NB4 (cell line): ENCODE data around the gene OTUD5.
A peak's percentile ranks its signal among the peaks of the same experiment; 100 is the strongest.

Experiments used
- DNase-seq: peaks from one replicate; pipeline ENCODE4 v3.0.0; 2010; ENCODE audit warnings: low read depth
- H3K4me3 ChIP-seq: one replicate; pipeline ENCODE4 v1.5.1; 2011; ENCODE audit warnings: mild to moderate bottlenecking, low read depth, low read length, moderate library complexity
- MYC ChIP-seq: IDR thresholded peaks from 2 replicates; pipeline ENCODE4 v1.6.1; 2011; ENCODE audit warnings: low read depth, low read length
- POLR2A ChIP-seq: IDR thresholded peaks from 2 replicates; pipeline ENCODE4 v1.6.1; 2011; ENCODE audit warnings: mild to moderate bottlenecking; ENCODE audit not compliant: insufficient read length; ENCODE audit errors: extremely low read depth
- TF ChIP-seq, protein P1 (sequence below): IDR thresholded peaks from 2 replicates; pipeline ENCODE4 v1.6.1; 2011; ENCODE audit warnings: low read depth, low read length
- TF ChIP-seq, protein P2 (sequence below): IDR thresholded peaks from one replicate; pipeline ENCODE4 v1.5.1; 2012; ENCODE audit warnings: low read depth, low read length

The OTUD5 gene

DNA sequence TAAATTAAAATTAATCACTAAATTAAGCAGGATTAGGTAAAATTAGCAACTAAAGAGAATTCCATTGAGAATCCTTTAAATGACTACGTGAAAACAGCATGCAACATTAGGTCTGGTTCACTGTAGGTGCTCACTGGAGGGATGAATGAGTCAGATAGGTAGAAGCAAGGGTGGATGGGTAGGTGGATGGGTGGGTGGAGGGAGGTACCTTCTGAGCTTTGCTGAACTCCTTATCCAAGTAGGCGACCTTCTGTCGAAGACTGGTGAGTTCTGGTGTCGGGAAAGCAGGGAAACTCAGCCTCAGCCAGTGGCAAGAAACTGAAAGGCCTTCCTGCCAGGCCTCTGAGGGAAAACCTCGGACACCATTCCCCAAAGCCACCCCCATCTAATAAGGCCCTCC lies 41.6 kb upstream of the OTUD5 start:
- TF ChIP-seq POLR2A (no peak), MYC (no peak)
- TF ChIP-seq, protein P1, sequence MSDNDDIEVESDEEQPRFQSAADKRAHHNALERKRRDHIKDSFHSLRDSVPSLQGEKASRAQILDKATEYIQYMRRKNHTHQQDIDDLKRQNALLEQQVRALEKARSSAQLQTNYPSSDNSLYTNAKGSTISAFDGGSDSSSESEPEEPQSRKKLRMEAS = no peak
- TF ChIP-seq, protein P2, sequence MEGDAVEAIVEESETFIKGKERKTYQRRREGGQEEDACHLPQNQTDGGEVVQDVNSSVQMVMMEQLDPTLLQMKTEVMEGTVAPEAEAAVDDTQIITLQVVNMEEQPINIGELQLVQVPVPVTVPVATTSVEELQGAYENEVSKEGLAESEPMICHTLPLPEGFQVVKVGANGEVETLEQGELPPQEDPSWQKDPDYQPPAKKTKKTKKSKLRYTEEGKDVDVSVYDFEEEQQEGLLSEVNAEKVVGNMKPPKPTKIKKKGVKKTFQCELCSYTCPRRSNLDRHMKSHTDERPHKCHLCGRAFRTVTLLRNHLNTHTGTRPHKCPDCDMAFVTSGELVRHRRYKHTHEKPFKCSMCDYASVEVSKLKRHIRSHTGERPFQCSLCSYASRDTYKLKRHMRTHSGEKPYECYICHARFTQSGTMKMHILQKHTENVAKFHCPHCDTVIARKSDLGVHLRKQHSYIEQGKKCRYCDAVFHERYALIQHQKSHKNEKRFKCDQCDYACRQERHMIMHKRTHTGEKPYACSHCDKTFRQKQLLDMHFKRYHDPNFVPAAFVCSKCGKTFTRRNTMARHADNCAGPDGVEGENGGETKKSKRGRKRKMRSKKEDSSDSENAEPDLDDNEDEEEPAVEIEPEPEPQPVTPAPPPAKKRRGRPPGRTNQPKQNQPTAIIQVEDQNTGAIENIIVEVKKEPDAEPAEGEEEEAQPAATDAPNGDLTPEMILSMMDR = no peak
- no peak for DNase-seq
- H3K4me3 ChIP-seq = no peak overlapping the region

DNA sequence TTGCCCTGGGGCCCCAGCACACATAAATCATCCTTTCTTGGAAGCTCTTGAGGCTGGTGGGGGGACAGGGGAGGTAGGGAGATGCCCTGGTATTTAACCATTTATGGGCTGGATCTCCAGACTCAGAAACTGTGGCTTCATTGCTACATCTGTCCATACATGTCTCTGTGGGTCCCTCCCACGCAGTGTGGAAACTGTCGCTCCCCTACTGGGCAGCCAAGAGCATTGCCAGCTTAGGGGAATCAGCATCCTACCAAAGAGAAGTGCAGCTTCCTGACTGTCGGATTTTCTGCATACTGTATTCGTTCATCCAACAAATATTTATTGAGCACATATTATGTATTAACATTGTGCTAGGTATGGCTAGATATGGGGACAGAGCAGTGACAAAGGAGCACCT lies 41.0 kb upstream of the OTUD5 start:
- no peak for TF ChIP-seq MYC
- TF ChIP-seq, protein P2 = peak; percentile 33
- TF ChIP-seq, protein P1 = no peak
- DNase-seq = peak; percentile 66
- H3K4me3 ChIP-seq = no peak overlapping the region

DNA sequence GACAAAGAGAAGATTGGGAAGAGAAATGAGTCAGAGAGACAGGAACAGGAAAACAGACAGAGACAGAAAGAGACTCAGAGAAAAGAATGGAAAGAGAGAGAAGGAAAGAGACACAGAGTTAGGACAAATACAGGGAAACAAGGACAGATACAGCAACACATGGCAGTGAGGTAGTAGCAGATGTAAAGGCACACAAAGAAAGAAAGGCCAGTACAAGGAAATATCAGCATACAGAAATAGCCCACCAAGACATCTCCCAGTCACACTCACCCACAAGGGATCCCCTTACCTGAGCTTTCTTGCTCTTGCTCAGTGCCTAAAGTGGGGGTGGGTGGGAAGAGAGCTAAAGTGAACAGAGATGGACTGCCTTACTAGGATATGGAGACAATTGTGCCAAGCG lies 40.5 kb upstream of the OTUD5 start:
- TF ChIP-seq MYC = no peak
- TF ChIP-seq, protein P1 = no peak
- TF ChIP-seq POLR2A = no peak
- TF ChIP-seq, protein P2 = no peak
- no peak for DNase-seq
- no peak overlapping the region for H3K4me3 ChIP-seq

DNA sequence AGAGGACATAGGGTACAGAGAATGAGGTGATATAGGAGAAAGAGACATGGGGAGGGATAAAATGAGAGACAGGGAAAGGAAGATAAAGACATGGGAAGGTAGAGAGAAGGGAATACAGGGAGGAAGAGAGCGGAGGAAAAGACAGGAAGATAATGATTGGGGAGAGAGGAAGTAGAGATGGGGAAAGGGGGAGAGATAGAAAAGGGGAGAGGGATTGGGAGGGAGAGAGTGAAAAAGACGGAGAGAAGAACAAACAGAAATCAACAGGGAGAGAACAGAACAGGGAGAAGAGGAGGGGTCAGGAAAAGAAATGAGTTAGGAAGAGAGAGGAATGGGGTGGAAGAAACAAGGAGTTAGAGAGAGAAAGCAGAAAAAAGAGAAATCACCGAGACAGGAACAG lies 40.0 kb upstream of the OTUD5 start:
- TF ChIP-seq, protein P1 = no peak
- TF ChIP-seq, protein P2 = no peak
- no peak for TF ChIP-seq POLR2A
- no peak for TF ChIP-seq MYC
- no peak for DNase-seq
- H3K4me3 ChIP-seq = no peak overlapping the region

DNA sequence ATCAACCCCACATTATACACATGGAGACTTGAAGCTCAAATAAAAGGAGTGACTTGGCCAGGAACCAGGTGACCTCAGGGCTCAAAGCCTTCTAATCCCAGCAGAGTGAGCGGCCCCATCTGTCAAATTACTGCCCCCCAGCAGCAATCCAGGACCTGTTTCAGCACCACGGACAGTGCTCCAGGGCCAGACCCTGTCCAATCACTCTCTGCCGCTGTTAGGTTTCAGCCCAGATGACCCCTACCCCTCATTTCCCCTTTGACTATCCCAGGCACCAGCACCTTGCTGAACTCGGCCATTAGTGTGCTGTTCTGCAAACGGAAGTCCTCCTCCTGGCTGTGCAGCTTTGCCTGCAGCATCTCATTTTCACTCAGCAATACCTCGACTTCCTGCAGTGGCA lies 39.6 kb upstream of the OTUD5 start:
- TF ChIP-seq POLR2A (no peak), MYC (no peak)
- TF ChIP-seq, protein P1 = no peak
- TF ChIP-seq, protein P2 = no peak
- no peak overlapping the region for H3K4me3 ChIP-seq
- peak; percentile 24 for DNase-seq

DNA sequence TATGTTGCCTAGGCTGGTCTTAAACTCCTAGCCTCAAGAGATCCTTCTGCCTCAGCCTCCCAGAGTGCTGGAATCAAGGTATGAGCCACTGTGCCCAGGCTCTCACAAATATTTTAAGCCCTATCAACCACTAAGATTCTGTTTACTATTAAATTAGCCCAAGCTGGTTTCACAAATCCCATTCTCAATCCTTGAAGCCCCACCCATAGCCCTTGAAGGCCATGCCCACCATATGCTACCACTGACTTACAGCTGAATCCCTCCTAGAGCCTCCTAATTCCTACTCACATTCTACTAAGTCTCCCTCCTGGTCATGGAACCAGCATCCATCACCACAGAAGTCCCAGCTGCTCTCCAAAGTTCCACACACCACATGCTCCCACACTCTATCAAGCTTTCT lies 34.9 kb upstream of the OTUD5 start:
- TF ChIP-seq, protein P2 = no peak
- TF ChIP-seq MYC (no peak), POLR2A (no peak)
- TF ChIP-seq, protein P1 = no peak
- DNase-seq = no peak
- H3K4me3 ChIP-seq = no peak overlapping the region
